HG03139 (cell line): ENCODE results near the gene TOM1L1.

ENCODE experiments used
- ATAC-seq: cut with Tn5 transposase; IDR thresholded peaks from one replicate; pipeline ENCODE4 v1.9.1; 2021; ENCODE audit not compliant: unreplicated experiment

The TOM1L1 gene

GRCh38 chr17:54945671-54946070, 45.0 kb downstream of the TOM1L1 start:
- no peak for ATAC-seq

GRCh38 chr17:54947396-54947795, 46.7 kb downstream of the TOM1L1 start:
- no peak for ATAC-seq

- ATAC-seq, result no peak
Measured at GRCh38 chr17:54948380-54948779, 47.7 kb downstream of the TOM1L1 start.

GRCh38 chr17:54950116-54950515, 49.5 kb downstream of the TOM1L1 start:
- ATAC-seq, result no peak

GRCh38 chr17:54951286-54951685, 50.6 kb downstream of the TOM1L1 start:
- no peak for ATAC-seq

GRCh38 chr17:54956791-54957190, 56.1 kb downstream of the TOM1L1 start:
- ATAC-seq, result no peak

- ATAC-seq, result peak; percentile 12
Measured at GRCh38 chr17:54967621-54968261, 67.1 kb downstream of the TOM1L1 start.

- ATAC-seq, result peak; percentile 87
Measured at GRCh38 chr17:54968262-54968987, 67.8 kb downstream of the TOM1L1 start, which contains the start of the genes COX11 and STXBP4. Gene COX11 (minus strand): TSS chr17:54968654. CDS start chr17:54968646, 8 bp downstream. Gene STXBP4 (plus strand): TSS chr17:54968765. CDS start chr17:54986220, 17,455 bp downstream.

- ATAC-seq, result peak; percentile 22
Measured at GRCh38 chr17:54968988-54969332, 68.3 kb downstream of the TOM1L1 start.

- no peak for ATAC-seq
Measured at GRCh38 chr17:54969658-54970572, 69.3 kb downstream of the TOM1L1 start.

- ATAC-seq, result no peak
Measured at GRCh38 chr17:54971147-54971546, 70.5 kb downstream of the TOM1L1 start.

- ATAC-seq, result no peak
Measured at GRCh38 chr17:54971901-54972300, 71.2 kb downstream of the TOM1L1 start.

GRCh38 chr17:54972406-54973138, 71.9 kb downstream of the TOM1L1 start:
- ATAC-seq, result no peak

GRCh38 chr17:54974759-54975158, 74.1 kb downstream of the TOM1L1 start:
- no peak for ATAC-seq

- ATAC-seq, result no peak
Measured at GRCh38 chr17:54976316-54976715, 75.7 kb downstream of the TOM1L1 start.

GRCh38 chr17:54977744-54978143, 77.1 kb downstream of the TOM1L1 start:
- no peak for ATAC-seq

- no peak for ATAC-seq
Measured at GRCh38 chr17:54979657-54980056, 79.0 kb downstream of the TOM1L1 start.

- ATAC-seq, result no peak
Measured at GRCh38 chr17:54980375-54980774, 79.7 kb downstream of the TOM1L1 start.

GRCh38 chr17:54982399-54982798, 81.7 kb downstream of the TOM1L1 start:
- ATAC-seq, result no peak

- ATAC-seq, result peak; percentile 55
Measured at GRCh38 chr17:54983260-54983659, 82.6 kb downstream of the TOM1L1 start.

GRCh38 chr17:54985476-54985875, 84.8 kb downstream of the TOM1L1 start:
- no peak for ATAC-seq
